Activated naive CD8-positive, alpha-beta T cell treated with anti-CD3 and anti-CD28 coated beads, Interleukin-2, amount 50 U/mL, for 24 hours (primary cell): ENCODE data around the gene FAM120A.

Experiments
- ATAC-seq: fragments of 150-1000 bp; cut with Tn5 transposase; one replicate; pipeline ENCODE4 v1.10.0; 2021
- DNase-seq: peaks from one replicate; pipeline ENCODE4 v3.0.0; 2021
- H3K27ac Mint-ChIP-seq: one replicate; pipeline ENCODE4 v1.8.0; 2021; ENCODE audit warnings: mild to moderate bottlenecking, mixed read lengths
- H3K27me3 Mint-ChIP-seq: one replicate; pipeline ENCODE4 v1.8.0; 2021; ENCODE audit warnings: mixed read lengths
- H3K36me3 Mint-ChIP-seq: one replicate; pipeline ENCODE4 v1.8.0; 2021; ENCODE audit warnings: low read depth, mixed read lengths
- H3K4me1 Mint-ChIP-seq: one replicate; pipeline ENCODE4 v1.8.0; 2021; ENCODE audit warnings: mixed read lengths
- H3K4me3 Mint-ChIP-seq: one replicate; pipeline ENCODE4 v1.8.0; 2021; ENCODE audit warnings: mild to moderate bottlenecking, moderate library complexity, mixed read lengths
- H3K9me3 Mint-ChIP-seq: one replicate; pipeline ENCODE4 v1.8.0; 2021; ENCODE audit warnings: mixed read lengths

FAM120A gene

GRCh38 chr9:93587284-93587650 lies 135.8 kb downstream of the FAM120A start:
- ATAC-seq (no peak), DNase-seq (no peak)
- Mint-ChIP-seq H3K9me3 (peaks cover 13% of the 10 kb centered on the region), H3K4me3 (no peak overlapping the region), H3K36me3 (peaks cover 20% of the 10 kb centered on the region), H3K27me3 (no peaks in the 10 kb centered on the region), H3K4me1 (peaks cover 21% of the 10 kb centered on the region), H3K27ac (no peak overlapping the region)

GRCh38 chr9:93587651-93588347 lies 136.3 kb downstream of the FAM120A start:
- DNase-seq (no peak), ATAC-seq (no peak)
- Mint-ChIP-seq H3K9me3 (peaks cover 12% of the 10 kb centered on the region), H3K36me3 (peaks cover 17% of the 10 kb centered on the region), H3K4me1 (peaks cover 21% of the 10 kb centered on the region), H3K4me3 (no peak overlapping the region), H3K27ac (no peak overlapping the region), H3K27me3 (no peaks in the 10 kb centered on the region)

GRCh38 chr9:93588641-93589609 lies 137.4 kb downstream of the FAM120A start:
- no peak for DNase-seq
- no peak for ATAC-seq
- Mint-ChIP-seq H3K9me3 (peaks cover 8% of the 10 kb centered on the region), H3K36me3 (peaks cover 13% of the 10 kb centered on the region), H3K4me1 (peaks cover 21% of the 10 kb centered on the region), H3K27me3 (no peaks in the 10 kb centered on the region), H3K27ac (no peak overlapping the region), H3K4me3 (no peak overlapping the region)

- Mint-ChIP-seq H3K27ac (no peak overlapping the region), H3K27me3 (no peaks in the 10 kb centered on the region), H3K9me3 (peaks cover 1% of the 10 kb centered on the region), H3K36me3 (peaks cover 7% of the 10 kb centered on the region), H3K4me1 (peaks cover 21% of the 10 kb centered on the region), H3K4me3 (no peak overlapping the region)
- no peak for DNase-seq
- ATAC-seq: no peak
These were observed 138.2 kb downstream of the FAM120A start for GRCh38 chr9:93589688-93590087.

GRCh38 chr9:93590609-93591234 lies 139.2 kb downstream of the FAM120A start:
- H3K27me3 Mint-ChIP-seq: no peaks in the 10 kb centered on the region
- peaks cover 21% of the 10 kb centered on the region for H3K4me1 Mint-ChIP-seq
- ATAC-seq (no peak), DNase-seq (no peak)
- H3K4me3 Mint-ChIP-seq: no peak overlapping the region
- no peak overlapping the region for H3K27ac Mint-ChIP-seq
- no peaks in the 10 kb centered on the region for H3K36me3 Mint-ChIP-seq
- no peaks in the 10 kb centered on the region for H3K9me3 Mint-ChIP-seq

- Mint-ChIP-seq H3K9me3 (no peaks in the 10 kb centered on the region), H3K27me3 (no peaks in the 10 kb centered on the region), H3K4me3 (no peak overlapping the region), H3K4me1 (peaks cover 26% of the 10 kb centered on the region), H3K27ac (no peak overlapping the region), H3K36me3 (no peaks in the 10 kb centered on the region)
- ATAC-seq: no peak
- DNase-seq: no peak
These were observed 140.0 kb downstream of the FAM120A start for GRCh38 chr9:93591301-93592007.

GRCh38 chr9:93592008-93592642 lies 140.6 kb downstream of the FAM120A start:
- peaks cover 26% of the 10 kb centered on the region for H3K4me1 Mint-ChIP-seq
- DNase-seq (no peak), ATAC-seq (no peak)
- H3K4me3 Mint-ChIP-seq: no peak overlapping the region
- H3K27me3 Mint-ChIP-seq: no peaks in the 10 kb centered on the region
- H3K9me3 Mint-ChIP-seq: no peaks in the 10 kb centered on the region
- H3K36me3 Mint-ChIP-seq: no peaks in the 10 kb centered on the region
- no peak overlapping the region for H3K27ac Mint-ChIP-seq

- ATAC-seq (no peak), DNase-seq (no peak)
- Mint-ChIP-seq H3K9me3 (no peaks in the 10 kb centered on the region), H3K27ac (no peak overlapping the region), H3K4me1 (peaks cover 29% of the 10 kb centered on the region), H3K4me3 (no peak overlapping the region), H3K36me3 (no peaks in the 10 kb centered on the region), H3K27me3 (no peaks in the 10 kb centered on the region)
These were observed 141.1 kb downstream of the FAM120A start for GRCh38 chr9:93592643-93593021.

- no peak for DNase-seq
- ATAC-seq: no peak
- Mint-ChIP-seq H3K36me3 (no peaks in the 10 kb centered on the region), H3K27me3 (no peaks in the 10 kb centered on the region), H3K4me3 (no peak overlapping the region), H3K4me1 (peaks cover 33% of the 10 kb centered on the region), H3K9me3 (no peaks in the 10 kb centered on the region), H3K27ac (no peak overlapping the region)
These were observed 141.7 kb downstream of the FAM120A start for GRCh38 chr9:93593144-93593658.

- no peak overlapping the region for H3K27ac Mint-ChIP-seq
- no peaks in the 10 kb centered on the region for H3K9me3 Mint-ChIP-seq
- H3K27me3 Mint-ChIP-seq: no peaks in the 10 kb centered on the region
- ATAC-seq: no peak
- no peak overlapping the region for H3K4me3 Mint-ChIP-seq
- H3K36me3 Mint-ChIP-seq: no peaks in the 10 kb centered on the region
- H3K4me1 Mint-ChIP-seq: peaks cover 40% of the 10 kb centered on the region
- DNase-seq: no peak
These were observed 142.7 kb downstream of the FAM120A start for GRCh38 chr9:93594041-93594756.

- Mint-ChIP-seq H3K4me3 (no peak overlapping the region), H3K27me3 (no peaks in the 10 kb centered on the region), H3K27ac (no peak overlapping the region), H3K4me1 (peaks cover 46% of the 10 kb centered on the region), H3K36me3 (no peaks in the 10 kb centered on the region), H3K9me3 (no peaks in the 10 kb centered on the region)
- DNase-seq (no peak), ATAC-seq (no peak)
These were observed 144.0 kb downstream of the FAM120A start for GRCh38 chr9:93595461-93595860.

- DNase-seq: no peak
- Mint-ChIP-seq H3K9me3 (no peaks in the 10 kb centered on the region), H3K27ac (no peak overlapping the region), H3K36me3 (no peaks in the 10 kb centered on the region), H3K4me1 (peaks cover 46% of the 10 kb centered on the region), H3K4me3 (no peak overlapping the region), H3K27me3 (no peaks in the 10 kb centered on the region)
- ATAC-seq: no peak
These were observed 144.4 kb downstream of the FAM120A start for GRCh38 chr9:93595861-93596365.

GRCh38 chr9:93596399-93596798 lies 144.9 kb downstream of the FAM120A start:
- no peak overlapping the region for H3K4me3 Mint-ChIP-seq
- H3K4me1 Mint-ChIP-seq: peaks cover 47% of the 10 kb centered on the region
- H3K27ac Mint-ChIP-seq: no peak overlapping the region
- ATAC-seq (no peak), DNase-seq (no peak)
- H3K36me3 Mint-ChIP-seq: no peaks in the 10 kb centered on the region
- H3K9me3 Mint-ChIP-seq: no peaks in the 10 kb centered on the region
- H3K27me3 Mint-ChIP-seq: no peaks in the 10 kb centered on the region
